Fibroblast of lung (primary cell): ENCODE measurements around the gene SPPL2A.

Source experiments
- EZH2 ChIP-seq: IDR thresholded peaks from 2 replicates; pipeline ENCODE4 v1.5.1; 2012; ENCODE audit warnings: low read length, control low read depth, mild to moderate bottlenecking; ENCODE audit errors: missing control alignments
- TF ChIP-seq, protein P1 (sequence below), 2 donors: IDR thresholded peaks in 1 of 2; conservative IDR thresholded peaks in 1 of 2; 1 replicate in 1 of 2; 2 replicates in 1 of 2; pipeline ENCODE4 v1.5.1; 2011 to 2012; ENCODE audit warnings: low read length in 2 of 2, control low read depth in 1 of 2, inconsistent platforms in 1 of 2, low read depth in 1 of 2, mild to moderate bottlenecking in 1 of 2

GRCh38 chr15:50786438-50786837 is 20.9 kb upstream of the SPPL2A start:
- TF ChIP-seq, protein P1, sequence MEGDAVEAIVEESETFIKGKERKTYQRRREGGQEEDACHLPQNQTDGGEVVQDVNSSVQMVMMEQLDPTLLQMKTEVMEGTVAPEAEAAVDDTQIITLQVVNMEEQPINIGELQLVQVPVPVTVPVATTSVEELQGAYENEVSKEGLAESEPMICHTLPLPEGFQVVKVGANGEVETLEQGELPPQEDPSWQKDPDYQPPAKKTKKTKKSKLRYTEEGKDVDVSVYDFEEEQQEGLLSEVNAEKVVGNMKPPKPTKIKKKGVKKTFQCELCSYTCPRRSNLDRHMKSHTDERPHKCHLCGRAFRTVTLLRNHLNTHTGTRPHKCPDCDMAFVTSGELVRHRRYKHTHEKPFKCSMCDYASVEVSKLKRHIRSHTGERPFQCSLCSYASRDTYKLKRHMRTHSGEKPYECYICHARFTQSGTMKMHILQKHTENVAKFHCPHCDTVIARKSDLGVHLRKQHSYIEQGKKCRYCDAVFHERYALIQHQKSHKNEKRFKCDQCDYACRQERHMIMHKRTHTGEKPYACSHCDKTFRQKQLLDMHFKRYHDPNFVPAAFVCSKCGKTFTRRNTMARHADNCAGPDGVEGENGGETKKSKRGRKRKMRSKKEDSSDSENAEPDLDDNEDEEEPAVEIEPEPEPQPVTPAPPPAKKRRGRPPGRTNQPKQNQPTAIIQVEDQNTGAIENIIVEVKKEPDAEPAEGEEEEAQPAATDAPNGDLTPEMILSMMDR (conservative IDR thresholded peaks at IDR 0.05 in 1 of 2, IDR thresholded peaks at IDR 0.05 in 1 of 2; ENCODE audit: low read depth in 1 of 2, low read length in 2 of 2): no peak
- no peak for TF ChIP-seq EZH2
